Dendritic cell treated with granulocyte-macrophage colony-stimulating factor and Interleukin-4, amounts not matched to agents 40 ng/mL and 50 ng/mL, for 4 days (primary cell): Measurements from ENCODE around the gene FCN3.
"Not testable (repeated sequence)": the region's sequence is repeated elsewhere in the genome, so short reads cannot be mapped to it uniquely, and the experiment has no call there.

ENCODE experiments used
- H3K27ac Mint-ChIP-seq: one replicate; pipeline ENCODE4 v1.8.0; 2022; ENCODE audit warnings: mild to moderate bottlenecking, mixed read lengths
- H3K27me3 Mint-ChIP-seq: one replicate; pipeline ENCODE4 v1.8.0; 2022; ENCODE audit warnings: mild to moderate bottlenecking, mixed read lengths
- H3K36me3 Mint-ChIP-seq: one replicate; pipeline ENCODE4 v1.8.0; 2022; ENCODE audit warnings: low read depth, mixed read lengths
- H3K4me1 Mint-ChIP-seq: one replicate; pipeline ENCODE4 v1.8.0; 2022; ENCODE audit warnings: low read depth, mixed read lengths
- H3K4me3 Mint-ChIP-seq: one replicate; pipeline ENCODE4 v1.8.0; 2022; ENCODE audit warnings: mild to moderate bottlenecking, moderate library complexity, mixed read lengths
- H3K9me3 Mint-ChIP-seq: one replicate; pipeline ENCODE4 v1.8.0; 2022; ENCODE audit warnings: mixed read lengths
- intact Hi-C: fragments of 100-400 bp; cut with micrococcal nuclease; formaldehyde crosslinking; loops from one replicate; pipeline ENCODE4 v1.15.0; 2022

The FCN3 gene

DNA sequence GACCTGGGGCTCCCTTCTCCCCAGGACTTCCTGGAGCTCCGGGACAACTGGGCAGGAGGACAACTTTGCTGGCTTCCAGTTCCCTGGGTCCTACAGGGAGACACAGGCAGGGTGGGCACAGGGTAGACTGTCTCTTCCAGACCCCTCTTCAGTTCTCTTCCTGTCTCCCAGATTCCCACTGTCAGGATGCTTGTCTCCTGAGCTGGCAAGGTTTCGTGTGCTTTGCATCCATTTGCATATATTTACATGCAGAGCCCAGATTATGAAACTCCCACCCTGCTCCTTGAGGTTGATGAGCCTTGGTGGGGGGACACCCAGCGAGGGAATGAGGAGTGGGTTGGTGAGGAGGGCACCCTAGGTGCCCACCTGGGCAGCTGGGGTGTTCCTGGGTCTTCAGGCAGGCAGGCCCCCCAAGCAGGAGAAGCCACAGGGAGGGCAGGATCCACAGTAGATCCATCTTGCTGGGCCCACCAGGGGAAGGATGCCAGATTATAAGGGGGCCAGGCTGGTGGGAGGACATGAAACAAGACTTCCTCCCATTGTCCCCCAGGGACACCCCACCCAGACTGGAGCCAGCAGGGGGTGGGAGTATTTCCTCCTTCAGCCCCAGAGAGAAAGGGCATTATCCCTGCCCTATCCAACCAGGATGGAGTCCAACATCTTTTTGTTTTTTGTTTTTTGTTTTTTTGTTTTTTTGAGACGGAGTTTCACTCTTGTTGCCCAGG lies at the start of gene FCN3:
Gene FCN3 (minus strand): TSS at position 463 of the 725 bp plus-strand sequence. CDS start 6 bp downstream, at position 457.
- no peaks in the 10 kb centered on the region for H3K9me3 Mint-ChIP-seq
- no peak within 1 kb of the TSS for H3K4me3 Mint-ChIP-seq
- H3K4me1 Mint-ChIP-seq, result peaks cover 28% of the 10 kb centered on the region
- H3K27ac Mint-ChIP-seq, result peak within 1 kb of the TSS; percentile 54
- H3K27me3 Mint-ChIP-seq, result peaks cover 2% of the 10 kb centered on the region
- intact Hi-C loops, result no loop called here
- no peaks in the 10 kb centered on the region for H3K36me3 Mint-ChIP-seq

DNA sequence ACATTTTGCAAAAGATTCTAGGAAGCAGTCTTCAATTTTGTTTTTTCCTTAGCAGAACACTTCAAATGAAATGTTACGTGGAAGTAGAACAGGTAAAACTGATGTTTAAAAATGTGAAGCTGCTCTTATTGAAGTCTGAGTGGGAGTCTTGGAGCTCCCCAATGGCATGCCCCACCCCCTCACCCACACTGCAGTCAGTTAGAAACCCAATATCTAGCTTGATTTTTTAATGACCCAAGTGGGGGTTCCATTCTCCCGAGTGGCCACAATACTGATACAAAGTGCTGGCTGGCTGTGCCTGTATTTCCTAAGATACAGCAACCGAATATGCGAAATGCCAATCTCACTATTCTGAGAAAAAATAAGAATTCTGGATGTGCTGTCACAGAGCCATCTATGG lies 49.1 kb upstream of the FCN3 start:
- peaks cover 76% of the 10 kb centered on the region for H3K36me3 Mint-ChIP-seq
- peak overlapping the region; percentile 50 for H3K27ac Mint-ChIP-seq
- H3K27me3 Mint-ChIP-seq, result no peaks in the 10 kb centered on the region
- intact Hi-C loops, result no loop called here
- peaks cover 61% of the 10 kb centered on the region for H3K4me1 Mint-ChIP-seq
- no peak overlapping the region for H3K4me3 Mint-ChIP-seq
- H3K9me3 Mint-ChIP-seq, result no peaks in the 10 kb centered on the region

DNA sequence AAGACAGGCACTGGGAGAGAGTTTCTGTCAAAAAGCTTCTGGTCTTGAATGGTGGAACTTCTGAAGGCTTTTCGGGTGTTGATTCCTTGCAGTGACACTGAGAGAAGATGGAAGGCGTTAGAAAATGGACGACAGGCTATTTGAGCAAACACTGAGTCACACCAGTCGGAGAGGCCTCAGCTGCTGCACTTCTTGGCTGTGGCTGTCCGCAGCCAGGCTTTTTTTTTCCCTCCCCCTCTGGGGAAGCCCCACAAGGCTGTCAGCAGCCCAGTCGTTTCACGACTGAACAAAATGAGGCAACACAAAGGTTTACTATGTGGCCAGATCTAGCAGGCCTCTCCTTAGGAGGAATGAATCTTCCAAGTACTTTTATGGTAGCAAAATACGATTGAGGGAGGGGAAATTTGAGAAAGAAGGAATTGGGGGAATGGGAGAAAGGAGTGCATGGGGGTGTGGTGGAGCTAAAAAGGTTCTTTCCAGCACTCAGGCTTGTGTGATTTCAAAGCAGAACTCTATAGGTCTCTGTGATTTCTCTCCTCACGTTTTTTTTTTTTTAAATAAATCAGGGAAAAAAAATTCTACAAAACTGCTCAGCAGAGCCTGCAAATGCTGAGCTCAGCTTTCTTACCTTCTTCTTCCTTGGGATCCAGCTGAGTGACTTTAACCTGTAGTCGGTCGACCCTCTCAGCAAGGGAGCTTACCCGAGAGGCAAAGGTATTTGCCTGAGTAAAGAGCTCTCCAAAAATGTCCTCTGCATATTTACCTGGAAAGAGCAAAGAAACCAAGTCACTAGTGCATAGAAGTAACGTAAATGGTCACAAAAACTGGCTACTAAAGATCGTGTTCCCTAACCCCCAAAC lies 43.9 kb upstream of the FCN3 start:
- H3K27ac Mint-ChIP-seq, result peak overlapping the region; percentile 80
- no peaks in the 10 kb centered on the region for H3K9me3 Mint-ChIP-seq
- H3K27me3 Mint-ChIP-seq, result no peaks in the 10 kb centered on the region
- intact Hi-C loops, result loop anchor here (5.0 kb wide), 1 partner anchor 69 kb away; no protein-coding TSS in a partner anchor
- peaks cover 78% of the 10 kb centered on the region for H3K36me3 Mint-ChIP-seq
- no peak overlapping the region for H3K4me3 Mint-ChIP-seq
- peaks cover 49% of the 10 kb centered on the region for H3K4me1 Mint-ChIP-seq

DNA sequence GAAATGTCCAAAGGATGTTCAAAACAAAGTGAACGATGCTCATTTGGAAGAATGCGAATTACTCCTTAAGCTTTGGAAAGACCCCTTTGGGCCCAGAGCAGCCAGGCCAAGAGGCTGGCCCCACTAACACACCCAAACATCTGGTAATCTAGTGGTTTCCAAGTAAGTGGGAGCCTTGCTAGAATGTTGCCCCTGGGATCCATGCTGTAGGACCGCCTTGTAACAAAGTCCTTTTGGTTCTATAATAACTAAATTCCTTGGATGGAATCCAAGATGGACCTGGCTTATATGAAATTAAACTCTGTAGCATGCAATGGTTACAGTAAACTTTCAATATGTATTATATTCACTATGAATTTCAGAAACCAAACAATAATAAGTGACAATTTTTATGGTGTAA lies 43.1 kb upstream of the FCN3 start:
- H3K36me3 Mint-ChIP-seq, result peaks cover 84% of the 10 kb centered on the region
- intact Hi-C loops, result loop anchor here (5.0 kb wide), 1 partner anchor 70 kb away; no protein-coding TSS in a partner anchor
- H3K27ac Mint-ChIP-seq, result peak overlapping the region; percentile 80
- no peak overlapping the region for H3K4me3 Mint-ChIP-seq
- no peaks in the 10 kb centered on the region for H3K9me3 Mint-ChIP-seq
- H3K4me1 Mint-ChIP-seq, result peaks cover 48% of the 10 kb centered on the region
- H3K27me3 Mint-ChIP-seq, result no peaks in the 10 kb centered on the region

DNA sequence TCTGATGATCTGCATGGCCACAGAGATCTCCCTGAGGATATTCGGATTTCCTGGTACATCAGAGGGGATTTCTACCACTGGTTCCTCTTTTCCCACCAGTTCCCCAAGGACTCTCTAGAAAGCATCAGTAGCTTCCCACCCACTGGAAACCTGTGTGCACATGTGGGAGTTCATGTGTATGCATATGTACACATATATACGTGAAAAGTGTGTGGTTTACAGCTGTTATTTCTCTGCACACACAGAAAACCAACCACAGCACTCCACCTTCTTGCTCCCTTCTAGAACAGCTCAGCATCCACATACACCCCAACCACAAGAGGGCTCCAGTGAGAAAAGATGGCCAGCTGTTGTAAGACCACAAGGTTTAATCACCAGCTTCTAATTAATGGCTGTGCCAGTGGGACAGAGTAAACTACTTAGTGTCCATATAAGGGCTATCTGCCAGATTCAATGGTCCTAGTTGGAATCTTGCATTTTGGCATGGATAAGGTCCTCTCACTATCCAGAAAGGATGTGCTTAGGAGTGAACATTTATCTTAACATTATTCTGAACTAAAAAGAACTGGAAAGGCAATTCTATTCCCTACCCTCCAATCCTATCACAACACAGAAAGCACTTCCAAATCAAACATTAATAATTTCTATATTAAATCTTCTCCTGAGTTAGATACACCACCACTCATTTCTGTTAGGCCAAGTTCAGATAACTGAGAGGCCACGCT lies 41.9 kb upstream of the FCN3 start:
- peaks cover 39% of the 10 kb centered on the region for H3K4me1 Mint-ChIP-seq

DNA sequence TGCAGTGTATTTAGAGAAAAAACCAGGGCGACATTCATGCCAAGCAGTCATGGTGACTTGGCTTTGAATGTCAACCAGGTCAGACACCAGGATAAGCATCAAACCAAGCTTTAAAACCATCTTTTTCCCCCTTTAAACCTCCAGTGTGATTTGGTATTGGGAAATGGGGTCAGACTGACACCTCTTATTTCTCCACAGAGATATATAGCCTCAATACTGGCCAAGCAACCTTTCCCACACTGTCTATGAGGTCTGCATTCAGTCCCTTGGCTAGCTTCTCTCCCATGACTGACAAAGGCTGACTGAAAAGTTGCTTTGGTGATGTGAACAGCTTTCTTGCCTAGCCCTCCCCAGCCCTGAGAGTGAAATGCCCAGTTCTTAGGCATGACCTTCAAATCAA lies 39.5 kb upstream of the FCN3 start:
- intact Hi-C loops, result no loop called here
- Mint-ChIP-seq H3K9me3 (no peaks in the 10 kb centered on the region), H3K27me3 (no peaks in the 10 kb centered on the region), H3K4me3 (no peak overlapping the region), H3K27ac (peak overlapping the region; percentile 58), H3K36me3 (peaks cover 100% of the 10 kb centered on the region), H3K4me1 (peaks cover 38% of the 10 kb centered on the region)

More for the DNA sequence above, 41.9 kb upstream of the FCN3 start:
- H3K36me3 Mint-ChIP-seq, result peaks cover 87% of the 10 kb centered on the region
- peak overlapping the region; percentile 53 for H3K27ac Mint-ChIP-seq
- H3K27me3 Mint-ChIP-seq, result no peaks in the 10 kb centered on the region
- no peak overlapping the region for H3K4me3 Mint-ChIP-seq
- no peaks in the 10 kb centered on the region for H3K9me3 Mint-ChIP-seq
- intact Hi-C loops, result loop anchor here (5.0 kb wide), 1 partner anchor 71 kb away; no protein-coding TSS in a partner anchor

DNA sequence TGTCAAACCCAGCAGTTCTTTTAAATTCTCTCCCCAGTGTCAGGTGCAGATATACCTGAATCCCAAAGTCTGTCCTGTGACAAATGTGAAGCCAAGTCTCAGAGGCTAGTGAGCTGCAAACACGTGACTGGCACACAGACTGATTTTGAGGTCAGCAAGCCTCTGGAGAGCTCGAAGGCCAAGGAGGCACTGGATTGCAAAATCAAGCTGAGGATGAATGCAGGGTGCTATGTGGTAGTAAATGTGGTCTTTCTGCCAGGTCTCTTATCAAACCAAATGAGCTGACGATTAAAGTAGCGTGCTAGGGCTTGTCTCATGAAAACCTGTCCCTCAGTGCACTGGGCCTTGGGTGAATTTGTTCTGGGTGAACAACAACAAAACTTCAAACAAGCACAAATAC lies 38.4 kb upstream of the FCN3 start:
- H3K9me3 Mint-ChIP-seq, result no peaks in the 10 kb centered on the region
- intact Hi-C loops, result no loop called here
- peaks cover 100% of the 10 kb centered on the region for H3K36me3 Mint-ChIP-seq
- no peaks in the 10 kb centered on the region for H3K27me3 Mint-ChIP-seq
- H3K27ac Mint-ChIP-seq, result no peak overlapping the region
- H3K4me1 Mint-ChIP-seq, result peaks cover 31% of the 10 kb centered on the region
- H3K4me3 Mint-ChIP-seq, result no peak overlapping the region

DNA sequence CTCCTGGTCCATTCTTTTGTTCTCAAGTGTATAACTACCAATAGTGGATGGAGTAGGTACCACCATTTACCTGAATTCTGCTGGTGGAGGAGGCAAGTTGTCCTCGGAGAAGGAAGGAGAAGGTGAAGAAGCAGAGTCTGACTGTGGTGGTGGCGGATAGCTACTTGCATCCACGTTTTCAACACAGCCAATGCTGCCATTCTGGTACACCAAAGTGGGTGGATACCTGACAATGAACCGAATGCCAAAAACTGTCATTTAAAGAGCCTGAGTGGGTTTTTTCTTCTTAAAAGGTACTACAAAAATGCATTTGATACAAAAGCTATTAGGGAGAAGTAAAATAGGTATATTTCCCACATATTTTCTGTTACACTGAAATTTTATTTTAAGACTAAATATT lies 37.9 kb upstream of the FCN3 start:
- no peaks in the 10 kb centered on the region for H3K27me3 Mint-ChIP-seq
- peaks cover 100% of the 10 kb centered on the region for H3K36me3 Mint-ChIP-seq
- no peaks in the 10 kb centered on the region for H3K9me3 Mint-ChIP-seq
- intact Hi-C loops, result no loop called here
- H3K4me3 Mint-ChIP-seq, result no peak overlapping the region
- no peak overlapping the region for H3K27ac Mint-ChIP-seq
- peaks cover 33% of the 10 kb centered on the region for H3K4me1 Mint-ChIP-seq

DNA sequence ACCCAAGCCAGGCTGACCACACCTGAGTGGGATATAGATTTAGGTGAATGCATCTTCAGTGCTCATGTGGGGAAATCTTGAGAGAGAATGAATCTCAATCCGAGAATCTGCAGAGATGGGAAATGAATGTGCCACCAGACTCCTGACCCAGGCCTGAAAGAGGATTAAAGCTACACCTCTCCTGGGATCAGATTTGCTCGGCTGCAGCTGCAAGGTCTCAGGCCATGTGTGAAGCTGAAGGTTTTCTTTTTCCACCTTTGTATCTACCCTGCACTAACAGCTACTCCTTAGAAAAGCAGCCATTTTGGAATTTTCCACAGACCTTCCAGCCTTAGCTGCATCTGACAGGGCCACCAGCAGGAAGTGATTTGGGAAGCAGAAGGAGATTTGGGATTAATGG lies 36.1 kb upstream of the FCN3 start:
- H3K4me1 Mint-ChIP-seq, result peaks cover 32% of the 10 kb centered on the region
- peaks cover 100% of the 10 kb centered on the region for H3K36me3 Mint-ChIP-seq
- H3K27me3 Mint-ChIP-seq, result no peaks in the 10 kb centered on the region
- no peaks in the 10 kb centered on the region for H3K9me3 Mint-ChIP-seq
- intact Hi-C loops, result no loop called here
- no peak overlapping the region for H3K4me3 Mint-ChIP-seq
- no peak overlapping the region for H3K27ac Mint-ChIP-seq

DNA sequence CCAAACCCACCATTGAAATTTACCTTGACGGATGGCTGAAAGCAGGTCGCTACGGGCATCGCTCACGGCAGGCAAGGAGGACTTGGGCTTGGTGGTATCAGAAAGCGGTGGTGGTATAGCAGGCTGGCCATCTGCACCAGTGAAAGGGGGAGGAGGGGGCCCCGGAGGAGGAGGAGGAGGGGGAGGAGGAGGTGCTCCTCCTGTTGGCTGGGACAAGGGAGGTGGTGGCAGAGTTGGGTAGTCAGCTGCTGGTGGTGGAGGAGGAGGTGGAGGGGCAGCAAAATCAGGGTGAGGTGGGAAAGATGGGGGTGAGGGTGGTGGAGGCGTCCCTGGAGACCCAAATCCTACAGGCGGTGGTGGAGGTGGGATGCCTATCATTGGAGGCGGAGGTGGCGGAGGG lies 35.0 kb upstream of the FCN3 start:
- intact Hi-C loops, result loop anchor here (10.0 kb wide), 1 partner anchor 255 kb away; no protein-coding TSS in a partner anchor
- H3K9me3 Mint-ChIP-seq, result no peaks in the 10 kb centered on the region
- no peak overlapping the region for H3K27ac Mint-ChIP-seq
- peaks cover 36% of the 10 kb centered on the region for H3K4me1 Mint-ChIP-seq
- H3K27me3 Mint-ChIP-seq, result no peaks in the 10 kb centered on the region
- H3K36me3 Mint-ChIP-seq, result peaks cover 98% of the 10 kb centered on the region
- H3K4me3 Mint-ChIP-seq, result no peak overlapping the region

DNA sequence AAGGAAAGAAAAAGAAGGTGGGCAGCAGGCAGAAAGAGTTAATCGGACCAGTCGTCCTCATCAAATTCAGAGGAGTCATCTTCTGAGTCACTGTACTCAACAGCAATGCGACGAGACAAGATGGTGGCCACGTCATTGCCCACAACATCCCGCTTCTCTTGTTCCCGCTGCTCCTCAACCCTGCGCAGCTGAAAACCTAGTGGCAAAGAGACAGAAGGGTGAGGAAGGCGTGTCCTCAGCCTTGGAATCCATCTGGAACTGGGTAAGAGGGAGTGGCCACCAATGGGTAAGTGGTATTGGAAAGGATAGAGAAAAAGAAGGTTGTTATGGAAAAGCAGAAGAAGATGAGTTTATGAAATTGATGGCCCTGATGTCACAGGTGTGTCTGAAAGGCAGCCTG lies 33.5 kb upstream of the FCN3 start:
- Mint-ChIP-seq H3K36me3 (peaks cover 94% of the 10 kb centered on the region), H3K4me1 (peaks cover 49% of the 10 kb centered on the region), H3K4me3 (no peak overlapping the region), H3K27me3 (no peaks in the 10 kb centered on the region), H3K27ac (no peak overlapping the region), H3K9me3 (no peaks in the 10 kb centered on the region)
- intact Hi-C loops, result loop anchor here (10.0 kb wide), 1 partner anchor 257 kb away; no protein-coding TSS in a partner anchor

DNA sequence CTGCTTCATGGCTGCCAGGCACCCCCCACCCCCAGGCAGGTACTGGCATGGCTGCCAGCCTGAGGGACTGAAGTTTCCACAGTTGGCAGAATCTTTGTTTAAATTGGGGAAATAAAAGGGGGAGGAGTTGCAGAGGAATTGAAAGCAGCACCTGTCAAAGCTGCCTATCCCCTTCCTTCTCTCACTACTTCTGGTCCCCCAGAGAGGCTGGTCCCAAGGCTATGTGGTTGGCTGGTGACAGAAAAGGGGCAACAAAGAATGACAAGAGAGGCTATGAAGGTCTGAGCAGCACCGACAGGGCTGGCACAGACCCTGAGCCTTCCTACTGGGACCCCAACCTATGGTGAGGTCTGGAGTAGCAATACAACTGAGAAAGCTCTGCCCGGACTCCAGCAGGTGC lies 32.2 kb upstream of the FCN3 start:
- not testable (repeated sequence) for H3K9me3 Mint-ChIP-seq, H3K4me3 Mint-ChIP-seq, H3K27me3 Mint-ChIP-seq
- Mint-ChIP-seq H3K27ac (peak overlapping the region; percentile 30), H3K4me1 (peaks cover 61% of the 10 kb centered on the region), H3K36me3 (peaks cover 80% of the 10 kb centered on the region)
- intact Hi-C loops, result loop anchor here (10.0 kb wide), 1 partner anchor 258 kb away; no protein-coding TSS in a partner anchor

DNA sequence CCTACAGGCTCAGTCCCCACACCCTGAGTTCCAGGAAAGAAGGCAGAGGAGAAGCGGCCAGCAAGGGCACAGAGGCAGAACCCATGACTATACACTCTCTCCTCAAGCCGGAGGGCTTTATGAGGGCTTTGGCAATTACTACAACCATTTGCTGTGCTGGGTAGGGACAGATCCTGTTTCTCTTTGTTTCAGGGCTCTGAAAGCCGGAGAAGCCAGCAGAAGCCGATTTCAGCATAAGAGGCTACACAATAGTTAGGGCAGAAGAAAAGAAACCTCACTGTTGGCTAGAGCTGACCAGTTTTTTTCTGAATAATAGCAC lies 31.7 kb upstream of the FCN3 start:
- Mint-ChIP-seq H3K9me3 (no peaks in the 10 kb centered on the region), H3K4me1 (peaks cover 61% of the 10 kb centered on the region)
- intact Hi-C loops, result loop anchor here (10.0 kb wide), 1 partner anchor 258 kb away; no protein-coding TSS in a partner anchor

More for the DNA sequence above, 31.7 kb upstream of the FCN3 start:
- Mint-ChIP-seq H3K4me3 (no peak overlapping the region), H3K27ac (peak overlapping the region; percentile 16), H3K27me3 (no peaks in the 10 kb centered on the region), H3K36me3 (peaks cover 76% of the 10 kb centered on the region)
